ENCODE data around the gene STX8. TPM values are rescaled to one million over a fixed set of nuclear protein-coding genes. Genes with fewer than 3 reads are reported as not detected.
"Not testable (repeated sequence)": the region's sequence is repeated elsewhere in the genome, so short reads cannot be mapped to it uniquely, and the experiment has no call there.

The STX8 gene
- total RNA-seq, 2 donors from 2014 or later = 41.6 to 57.2 TPM

GRCh38 chr17:9606453-9606852, 30.8 kb upstream of the STX8 start:
- Histone ChIP-seq H3K36me3 (no peaks in the 10 kb centered on the region), H3K27ac (no peak overlapping the region), H3K27me3 (no peaks in the 10 kb centered on the region), H3K9ac (ENCODE audit: low read depth in 2 of 2, low read length in 2 of 2) (no peak overlapping the region), H3K4me1 (no peaks in the 10 kb centered on the region), H3K4me3 (no peak overlapping the region), H3K9me3 (no peaks in the 10 kb centered on the region)
- TF ChIP-seq CTCF (IDR thresholded peaks at IDR 0.05) = no peak
- DNase-seq = no peak
- intact Hi-C loops (cut with DNase I) = no loop called here

- intact Hi-C loops (cut with DNase I); H3K27me3 ChIP-seq; DNase-seq; H3K4me3 ChIP-seq; H3K9ac ChIP-seq (ENCODE audit: low read depth in 2 of 2, low read length in 2 of 2); H3K27ac ChIP-seq; H3K9me3 ChIP-seq; H3K36me3 ChIP-seq; H3K4me1 ChIP-seq: not testable (repeated sequence)
These were observed 29.0 kb upstream of the STX8 start for GRCh38 chr17:9604583-9604982.

GRCh38 chr17:9598661-9599060, 23.0 kb upstream of the STX8 start:
- Histone ChIP-seq H3K4me3 (no peak overlapping the region), H3K9me3 (no peaks in the 10 kb centered on the region), H3K36me3 (no peaks in the 10 kb centered on the region), H3K27ac (no peak overlapping the region), H3K27me3 (no peaks in the 10 kb centered on the region), H3K4me1 (no peaks in the 10 kb centered on the region), H3K9ac (ENCODE audit: low read depth in 2 of 2, low read length in 2 of 2) (no peak overlapping the region)
- intact Hi-C loops (cut with DNase I) = no loop called here
- no peak for TF ChIP-seq CTCF (IDR thresholded peaks at IDR 0.05)
- DNase-seq = no peak

- intact Hi-C loops (cut with DNase I) = not testable (repeated sequence)
These were observed 22.0 kb upstream of the STX8 start for GRCh38 chr17:9597638-9598037.

GRCh38 chr17:9594065-9594464, 18.4 kb upstream of the STX8 start:
- H3K36me3 ChIP-seq = no peaks in the 10 kb centered on the region
- H3K9ac ChIP-seq (ENCODE audit: low read depth in 2 of 2, low read length in 2 of 2) = no peak overlapping the region
- H3K4me3 ChIP-seq = no peak overlapping the region
- DNase-seq = no peak
- TF ChIP-seq CTCF (IDR thresholded peaks at IDR 0.05) = no peak
- H3K27me3 ChIP-seq = no peaks in the 10 kb centered on the region
- H3K4me1 ChIP-seq = no peaks in the 10 kb centered on the region
- intact Hi-C loops (cut with DNase I) = no loop called here
- H3K9me3 ChIP-seq = no peaks in the 10 kb centered on the region
- no peak overlapping the region for H3K27ac ChIP-seq

More at GRCh38 chr17:9597638-9598037, 22.0 kb upstream of the STX8 start:
- H3K9me3 ChIP-seq; H3K9ac ChIP-seq (ENCODE audit: low read depth in 2 of 2, low read length in 2 of 2); H3K4me3 ChIP-seq; H3K27ac ChIP-seq; H3K36me3 ChIP-seq; DNase-seq; H3K27me3 ChIP-seq; H3K4me1 ChIP-seq: not testable (repeated sequence)

- H3K27ac ChIP-seq = no peak overlapping the region
- H3K4me3 ChIP-seq = no peak overlapping the region
- intact Hi-C loops (cut with DNase I) = loop anchor here (10.0 kb wide), 1 partner anchor 87 kb away; no protein-coding TSS in a partner anchor
- no peak for DNase-seq
- H3K27me3 ChIP-seq = no peaks in the 10 kb centered on the region
- H3K36me3 ChIP-seq = no peaks in the 10 kb centered on the region
- H3K4me1 ChIP-seq = no peaks in the 10 kb centered on the region
- no peak overlapping the region for H3K9ac ChIP-seq (ENCODE audit: low read depth in 2 of 2, low read length in 2 of 2)
- no peak for TF ChIP-seq CTCF (IDR thresholded peaks at IDR 0.05)
- no peaks in the 10 kb centered on the region for H3K9me3 ChIP-seq
These were observed 12.5 kb upstream of the STX8 start for GRCh38 chr17:9587969-9588656.
